Heart right ventricle (tissue), 16 donors: ENCODE data around the gene NXF2. TPM values are rescaled to one million over a fixed set of nuclear protein-coding genes. Genes with fewer than 3 reads are reported as not detected.
"Not testable (repeated sequence)": the region's sequence is repeated elsewhere in the genome, so short reads cannot be mapped to it uniquely, and the experiment has no call there.

Experiments
- ATAC-seq, 8 donors: fragments of 200-7000 bp; cut with Tn5 transposase; one replicate each; pipeline ENCODE4 v1.9.1; 2020; ENCODE audit warnings: mild to moderate bottlenecking in 8 of 8, moderate library complexity in 8 of 8, moderate number of reproducible peaks in 1 of 8
- DNase-seq, 2 donors: peaks; one replicate each; pipeline ENCODE4 v3.0.0-alpha.2; 2020
- H3K27ac ChIP-seq, 10 donors: fragments of 200-600 bp; sonication (generic) in 2 of 10; one replicate each; pipeline versions ENCODE4 v1.5.0 to v1.8.0; 2020 to 2022; ENCODE audit warnings: mild to moderate bottlenecking in 3 of 10
- H3K27me3 ChIP-seq, 7 donors: fragments of 200-600 bp; one replicate each; pipeline ENCODE4 v1.8.0; 2021 to 2022; ENCODE audit warnings: mild to moderate bottlenecking in 2 of 7
- H3K36me3 ChIP-seq, 9 donors: fragments of 200-600 bp; sonication (generic) in 1 of 9; one replicate each; pipeline versions ENCODE4 v1.5.0 to v1.8.0; 2020 to 2022; ENCODE audit warnings: mild to moderate bottlenecking in 2 of 9
- H3K4me1 ChIP-seq, 9 donors: fragments of 200-600 bp; sonication (generic) in 1 of 9; one replicate each; pipeline versions ENCODE4 v1.5.0 to v1.8.0; 2020 to 2022; ENCODE audit warnings: mild to moderate bottlenecking in 4 of 9
- H3K4me3 ChIP-seq, 10 donors: fragments of 200-600 bp; sonication (generic) in 2 of 10; one replicate each; pipeline versions ENCODE4 v1.5.0 to v1.8.0; 2020 to 2022; ENCODE audit warnings: mild to moderate bottlenecking in 7 of 10, moderate library complexity in 2 of 10
- H3K9me3 ChIP-seq, 11 donors: fragments of 200-600 bp in 10 of 11; sonication (generic) in 2 of 11; one replicate each; pipeline versions ENCODE4 v1.5.0 to v1.8.0; 2013 to 2022; ENCODE audit warnings: mild to moderate bottlenecking in 2 of 11, control low read depth in 1 of 11, moderate library complexity in 1 of 11
- WGBS, 2 donors: extraction: QIAGEN DNeasy Blood & Tissue Kit; methylation state at CpG; one replicate each; pipeline ENCODE4 v1.1.7; 2013; ENCODE audit warnings: inconsistent platforms in 1 of 2; 5-methylcytosine and 5-hydroxymethylcytosine counted together
- intact Hi-C, 10 donors: fragments of 100-400 bp; cut with DNase I; formaldehyde crosslinking; loops; one replicate each; pipeline versions ENCODE4 v1.11.1 to v1.14.2; 2022
- long read RNA-seq, 3 donors: library from polyadenylated mRNA; unstranded; transcript quantifications; one replicate each; pipeline ENCODE4 v2.0.0, GENCODE V29; 2020 to 2021
- polyA plus RNA-seq, 2 donors: library from polyadenylated mRNA; stranded (reverse); fragments of 200-250 nt; gene quantifications; one replicate each; pipeline ENCODE4 v1.2.3, GENCODE V29; 2013
- total RNA-seq, 10 donors: library from RNA; stranded (reverse); fragmentation: NEBNext Ultra II Directional in 3 of 10; extraction: Animal tissue kit (Norgen Biotek cat#: 25700) in 3 of 10; gene quantifications; one replicate each; pipeline versions ENCODE4 v1.2.1 to v1.2.4, GENCODE V29; 2021 to 2023
- TF ChIP-seq, protein P1 (sequence below), 9 donors: fragments of 200-600 bp; sonication (generic) in 2 of 9; IDR thresholded peaks; one replicate each; pipeline versions ENCODE4 v1.5.0 to v1.8.0; 2021 to 2022; ENCODE audit warnings: antibody characterized with exemption in 9 of 9, mild to moderate bottlenecking in 5 of 9, moderate library complexity in 1 of 9
- donor health status: Arrhythmogenic right ventricular cardiomyopathy.
- donor health status: ischemic (EF 13 %, LVEDD 7.1; RV severe dilation, severe dysfunction).
- donor health status: healthy with polysubstance abuse.
- donor health status: DM: no; HTN: yes; CAD: no.
- donor health status: DM: no; HTN: no; CAD: no.
- donor health status: ischemic (EF 25% LVEDD 6.9; RV normal size, moderate dysfunction).
- donor health status: ischemic (EF 25% LVEDD 5.7; RV mildly dilated, moderate dysfunction).
- donor health status: healthy.
- donor health status: DM: yes; HTN: yes; CAD: no.
- donor health status: Ischemic cardiomyopathy.
- donor health status: ischemic (EF 35%, LVEDD 5.7; RV mildly dilated, moderate dysfunction).
- donor health status: nonischemic (EF 11% LVEDD 7.7; RV severe dilation, severe dysfunction).
- donor health status: DM: yes; HTN: yes; CAD: no.
- donor health status: PGD.
- donor health status: ischemic (EF 29% LVEDD 5.4; RV normal size, mild dysfunction).
- donor health status: nonischemic (EF 23%, LVEDD 6.1; RV moderate dilation, normal function).

NXF2 gene
- not detected for total RNA-seq
- polyA plus RNA-seq: not detected
- long read RNA-seq, donor 1: 0 reads
- long read RNA-seq, donor 2: 0 reads
- long read RNA-seq, donor 3: 0 reads

GRCh38 chrX:102246893-102247292, at the start of gene NXF2:
Gene NXF2, plus strand, starts transcription at chrX:102247167. Its CDS starts 59,912 bp downstream, at chrX:102307079.
- H3K4me3 ChIP-seq, H3K27ac ChIP-seq, intact Hi-C loops, H3K36me3 ChIP-seq, H3K9me3 ChIP-seq, DNase-seq, H3K27me3 ChIP-seq, H3K4me1 ChIP-seq, ATAC-seq: not testable (repeated sequence)
- no CpG with 5 or more reads among the region's 9 CpGs for WGBS, 2 donors

GRCh38 chrX:102207940-102208339, 39.0 kb upstream of the NXF2 start:
- H3K4me1 ChIP-seq, H3K27me3 ChIP-seq, H3K27ac ChIP-seq, intact Hi-C loops, H3K36me3 ChIP-seq, H3K4me3 ChIP-seq, H3K9me3 ChIP-seq, DNase-seq: not testable (repeated sequence)
- WGBS, 2 donors: no CpG with 5 or more reads among the region's 5 CpGs
- peak in 1 of 8 donors; percentile 48 for ATAC-seq

DNA sequence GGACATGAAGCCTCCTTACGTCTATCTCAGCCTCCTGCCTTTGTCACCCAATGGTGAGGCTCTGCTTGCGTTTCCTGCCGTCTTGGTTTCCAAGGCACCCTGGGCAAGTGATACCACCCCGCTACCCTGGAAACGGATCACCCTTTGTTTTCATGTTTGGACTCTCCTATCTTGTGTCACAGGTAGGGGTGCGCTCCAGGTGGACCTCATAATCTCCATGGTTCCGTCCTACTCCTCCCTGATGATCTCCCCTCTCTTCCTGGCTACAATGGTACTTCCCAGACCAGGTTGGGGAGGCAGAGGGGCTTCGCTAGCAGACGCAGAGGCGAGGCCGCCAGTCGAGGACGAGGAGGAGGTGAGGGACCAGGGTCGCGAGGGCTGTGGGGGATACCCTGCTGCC, 32.0 kb upstream of the NXF2 start, which contains the start of gene TCP11X1:
TCP11X1 (plus strand) TSS at position 316 of the 400 bp plus-strand sequence.
- WGBS, 2 donors: no CpG with 5 or more reads among the region's 15 CpGs
- H3K4me1 ChIP-seq, H3K36me3 ChIP-seq, H3K4me3 ChIP-seq, H3K9me3 ChIP-seq, H3K27me3 ChIP-seq, ATAC-seq, intact Hi-C loops, H3K27ac ChIP-seq, DNase-seq: not testable (repeated sequence)

DNA sequence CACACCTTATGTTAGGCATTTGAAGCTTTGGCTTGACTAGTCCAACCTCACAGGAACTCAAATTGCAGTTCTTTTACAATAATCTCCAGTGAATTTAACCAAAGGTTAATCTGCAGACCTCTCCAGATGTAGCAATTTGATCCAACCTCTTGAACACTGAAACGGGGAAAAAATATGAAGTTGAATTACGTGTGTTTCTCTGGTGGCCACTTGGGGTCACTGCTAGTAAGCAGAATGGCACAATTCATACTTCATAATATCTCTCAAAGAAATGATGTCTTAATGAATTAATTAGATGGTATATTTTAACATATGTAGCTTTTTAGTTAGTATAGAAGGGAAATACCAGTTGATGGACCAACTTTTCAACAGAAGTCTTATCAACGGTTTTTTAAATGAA, 30.5 kb upstream of the NXF2 start:
- H3K4me3 ChIP-seq, H3K36me3 ChIP-seq, H3K9me3 ChIP-seq, H3K27me3 ChIP-seq, ATAC-seq, H3K27ac ChIP-seq, intact Hi-C loops, H3K4me1 ChIP-seq, DNase-seq: not testable (repeated sequence)
- no CpG with 5 or more reads among the region's 3 CpGs for WGBS, 2 donors

DNA sequence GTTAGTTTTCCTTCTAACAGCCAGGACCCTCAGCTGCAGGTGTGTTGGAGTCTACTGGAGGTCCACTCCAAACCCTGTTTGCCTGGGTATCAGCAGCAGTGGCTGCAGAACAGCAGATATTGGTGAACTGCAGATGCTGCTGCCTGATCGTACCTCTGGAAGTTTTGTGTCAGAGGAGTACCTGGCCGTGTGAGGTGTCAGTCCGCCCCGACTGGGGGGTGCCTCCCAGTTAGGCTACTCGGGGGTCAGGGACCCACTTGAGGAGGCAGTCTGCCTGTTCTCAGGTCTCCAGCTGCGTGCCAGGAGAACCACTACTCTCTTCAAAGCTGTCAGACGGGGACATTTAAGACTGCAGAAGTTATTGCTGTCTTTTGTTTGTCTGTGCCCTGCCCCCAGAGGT, 11.3 kb upstream of the NXF2 start:
- H3K4me1 ChIP-seq, H3K27me3 ChIP-seq, DNase-seq, H3K4me3 ChIP-seq, H3K9me3 ChIP-seq, intact Hi-C loops, H3K27ac ChIP-seq, H3K36me3 ChIP-seq, ATAC-seq: not testable (repeated sequence)
- 80 to 81% methylated on average over 3 to 5 of the region's 7 CpGs for WGBS, 2 donors

- H3K27ac ChIP-seq, H3K27me3 ChIP-seq, ATAC-seq, H3K36me3 ChIP-seq, H3K9me3 ChIP-seq, H3K4me1 ChIP-seq, DNase-seq, intact Hi-C loops, H3K4me3 ChIP-seq: not testable (repeated sequence)
- WGBS, 2 donors: 81 to 92% methylated on average over 7 to 9 of the region's 15 CpGs
Observed at GRCh38 chrX:102240265-102240664, 6.7 kb upstream of the NXF2 start.

DNA sequence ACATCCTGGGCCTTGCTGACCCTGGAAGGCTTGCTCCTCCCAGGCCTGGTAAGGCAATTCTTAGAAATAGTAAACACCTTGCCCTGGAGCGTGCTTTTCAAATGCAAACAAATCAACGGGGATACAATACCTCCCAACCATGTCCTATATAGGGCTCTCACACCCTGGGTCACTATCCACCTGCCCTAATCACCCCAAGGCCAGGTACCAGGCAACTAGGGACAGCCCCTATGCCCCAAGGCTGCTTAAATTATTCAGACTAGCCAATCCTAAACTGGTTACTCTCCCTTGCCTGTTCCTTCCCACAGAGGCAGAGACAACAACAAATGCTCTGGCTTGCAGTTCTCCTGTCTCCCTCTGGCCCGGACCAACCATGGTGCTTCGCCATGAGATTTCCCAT, 25.3 kb downstream of the NXF2 start:
- H3K27ac ChIP-seq, H3K4me3 ChIP-seq, H3K36me3 ChIP-seq, H3K27me3 ChIP-seq, H3K4me1 ChIP-seq, H3K9me3 ChIP-seq, DNase-seq, ATAC-seq, intact Hi-C loops: not testable (repeated sequence)
- WGBS, 2 donors: no CpG with 5 or more reads among the region's 4 CpGs

DNA sequence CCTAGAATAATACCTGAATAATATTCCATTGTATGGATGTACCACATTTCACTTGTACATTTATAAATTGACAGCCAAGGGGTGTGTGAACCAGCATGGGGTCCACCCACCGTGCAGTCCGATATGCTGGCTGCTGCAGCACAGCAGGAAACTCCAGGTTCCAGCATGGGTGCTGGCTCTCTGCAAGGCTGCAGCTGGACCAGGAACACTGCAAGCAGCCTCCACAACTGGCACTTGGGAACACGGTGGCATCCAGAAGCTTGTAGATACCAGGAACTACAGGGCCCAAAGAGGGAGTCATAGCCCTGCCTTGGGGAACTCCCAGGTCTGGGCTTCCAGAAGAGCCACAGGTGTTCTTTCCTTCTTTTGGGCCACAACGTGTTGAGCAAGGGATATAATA, 91.2 kb downstream of the NXF2 start:
- TF ChIP-seq, protein P1, sequence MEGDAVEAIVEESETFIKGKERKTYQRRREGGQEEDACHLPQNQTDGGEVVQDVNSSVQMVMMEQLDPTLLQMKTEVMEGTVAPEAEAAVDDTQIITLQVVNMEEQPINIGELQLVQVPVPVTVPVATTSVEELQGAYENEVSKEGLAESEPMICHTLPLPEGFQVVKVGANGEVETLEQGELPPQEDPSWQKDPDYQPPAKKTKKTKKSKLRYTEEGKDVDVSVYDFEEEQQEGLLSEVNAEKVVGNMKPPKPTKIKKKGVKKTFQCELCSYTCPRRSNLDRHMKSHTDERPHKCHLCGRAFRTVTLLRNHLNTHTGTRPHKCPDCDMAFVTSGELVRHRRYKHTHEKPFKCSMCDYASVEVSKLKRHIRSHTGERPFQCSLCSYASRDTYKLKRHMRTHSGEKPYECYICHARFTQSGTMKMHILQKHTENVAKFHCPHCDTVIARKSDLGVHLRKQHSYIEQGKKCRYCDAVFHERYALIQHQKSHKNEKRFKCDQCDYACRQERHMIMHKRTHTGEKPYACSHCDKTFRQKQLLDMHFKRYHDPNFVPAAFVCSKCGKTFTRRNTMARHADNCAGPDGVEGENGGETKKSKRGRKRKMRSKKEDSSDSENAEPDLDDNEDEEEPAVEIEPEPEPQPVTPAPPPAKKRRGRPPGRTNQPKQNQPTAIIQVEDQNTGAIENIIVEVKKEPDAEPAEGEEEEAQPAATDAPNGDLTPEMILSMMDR (IDR thresholded peaks at IDR 0.05): no peak
- Histone ChIP-seq H3K4me1 (no peaks in the 10 kb centered on the region), H3K9me3 (no peaks in the 10 kb centered on the region), H3K36me3 (no peaks in the 10 kb centered on the region), H3K27ac (no peak overlapping the region), H3K4me3 (no peak overlapping the region), H3K27me3 (peaks cover 0 to 36% (median 0%) of the 10 kb centered on the region in 7 donors)
- 69 to 83% methylated on average over 4 of the region's 4 CpGs for WGBS, 2 donors
- ATAC-seq: no peak
- no peak for DNase-seq
- intact Hi-C loops: no loop called here
